ENCODE measurements around the gene TRIM63. TPM values are rescaled to one million over a fixed set of nuclear protein-coding genes. Genes with fewer than 3 reads are reported as not detected.
A peak's percentile ranks its signal among the peaks of the same experiment; 100 is the strongest.

TRIM63 gene
- total and polyA plus RNA-seq, 11 donors: 136 to 598 (median 204) TPM

DNA sequence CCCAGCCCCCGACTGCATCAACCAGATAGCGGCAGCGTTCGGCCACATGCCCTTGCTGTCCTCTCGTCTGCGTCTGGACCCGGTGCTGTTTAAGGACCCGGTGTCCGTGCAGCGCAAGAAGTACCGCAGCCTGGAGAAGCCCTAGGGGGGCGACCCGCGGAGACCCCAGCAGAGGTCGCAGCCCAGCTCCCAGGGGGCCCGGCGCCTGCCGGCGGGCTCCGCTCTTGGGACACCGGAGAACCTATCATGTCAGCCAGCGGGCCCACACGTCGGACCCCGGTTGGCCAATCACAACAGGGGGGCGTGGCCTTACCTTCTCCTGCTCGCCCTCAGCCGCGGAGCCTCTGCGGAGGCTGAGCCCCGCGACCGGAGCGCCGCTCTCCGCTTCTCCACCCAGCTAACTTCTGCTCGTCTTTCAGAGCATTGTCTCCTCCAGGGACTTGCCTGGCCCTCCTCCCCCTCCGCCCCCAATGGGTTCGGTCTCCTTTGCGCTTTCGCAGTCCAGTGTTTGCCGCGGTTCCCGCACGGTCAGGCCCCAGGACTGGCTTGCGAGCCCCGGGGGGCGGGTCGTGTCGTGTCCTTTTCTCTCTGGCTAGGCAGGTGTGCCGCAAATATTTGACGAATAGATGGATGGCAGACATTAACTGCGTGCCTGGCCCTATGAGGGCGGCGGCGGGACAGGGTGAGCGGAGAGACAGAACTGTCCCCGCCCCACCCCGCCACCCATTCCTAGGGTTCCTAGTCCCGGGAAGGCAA, 32.0 kb downstream of the TRIM63 start:
- Histone ChIP-seq H3K36me3 (no peaks in the 10 kb centered on the region), H3K4me3 (peak overlapping the region; percentile 66 to 97 (median 75)), H3K27me3 (peaks cover 0 to 7% (median 0%) of the 10 kb centered on the region in 9 donors), H3K27ac (peak overlapping the region; percentile 60 to 97 (median 92)), H3K4me1 (peaks cover 0 to 36% (median 10%) of the 10 kb centered on the region in 12 donors), H3K9me3 (no peaks in the 10 kb centered on the region)
- peak; percentile 76 to 91 (median 87) for ATAC-seq
- DNase-seq: peak; percentile 95 to 98 (median 96)
- intact Hi-C loops (cut with DNase I): loop anchor here in 9 of 10 donors (1.0 to 10.0 kb wide), 12 partner anchors 47 to 279 kb away; partner anchors contain the start of genes CEP85 (in 4 of the 9), CD52 (in 1 of the 9), FAM110D (in 1 of the 9) and SH3BGRL3 (in 1 of the 9)
- peak; percentile 90 to 98 for TF ChIP-seq POLR2A (IDR thresholded peaks at IDR 0.05)
- TF ChIP-seq, protein P1, sequence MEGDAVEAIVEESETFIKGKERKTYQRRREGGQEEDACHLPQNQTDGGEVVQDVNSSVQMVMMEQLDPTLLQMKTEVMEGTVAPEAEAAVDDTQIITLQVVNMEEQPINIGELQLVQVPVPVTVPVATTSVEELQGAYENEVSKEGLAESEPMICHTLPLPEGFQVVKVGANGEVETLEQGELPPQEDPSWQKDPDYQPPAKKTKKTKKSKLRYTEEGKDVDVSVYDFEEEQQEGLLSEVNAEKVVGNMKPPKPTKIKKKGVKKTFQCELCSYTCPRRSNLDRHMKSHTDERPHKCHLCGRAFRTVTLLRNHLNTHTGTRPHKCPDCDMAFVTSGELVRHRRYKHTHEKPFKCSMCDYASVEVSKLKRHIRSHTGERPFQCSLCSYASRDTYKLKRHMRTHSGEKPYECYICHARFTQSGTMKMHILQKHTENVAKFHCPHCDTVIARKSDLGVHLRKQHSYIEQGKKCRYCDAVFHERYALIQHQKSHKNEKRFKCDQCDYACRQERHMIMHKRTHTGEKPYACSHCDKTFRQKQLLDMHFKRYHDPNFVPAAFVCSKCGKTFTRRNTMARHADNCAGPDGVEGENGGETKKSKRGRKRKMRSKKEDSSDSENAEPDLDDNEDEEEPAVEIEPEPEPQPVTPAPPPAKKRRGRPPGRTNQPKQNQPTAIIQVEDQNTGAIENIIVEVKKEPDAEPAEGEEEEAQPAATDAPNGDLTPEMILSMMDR (IDR thresholded peaks at IDR 0.05): peak in 2 of 12 donors; percentile 6 to 26
- WGBS, 4 donors: 0 to 1% (median 1%) methylated on average over 35 to 60 of the region's 60 CpGs

GRCh38 chr1:26034504-26035202, 32.8 kb downstream of the TRIM63 start:
- no peaks in the 10 kb centered on the region for H3K36me3 ChIP-seq
- peak overlapping the region in 11 of 12 donors; percentile 89 to 97 (median 94) for H3K27ac ChIP-seq
- peak overlapping the region; percentile 66 to 97 (median 75) for H3K4me3 ChIP-seq
- peaks cover 0 to 36% (median 10%) of the 10 kb centered on the region in 12 donors for H3K4me1 ChIP-seq
- peaks cover 0 to 7% (median 0%) of the 10 kb centered on the region in 9 donors for H3K27me3 ChIP-seq
- DNase-seq (no peak), ATAC-seq (no peak)
- intact Hi-C loops (cut with DNase I): loop anchor here in 9 of 10 donors (1.0 to 10.0 kb wide), 12 partner anchors 48 to 280 kb away; partner anchors contain the start of genes CEP85 (in 4 of the 9), CD52 (in 1 of the 9), FAM110D (in 1 of the 9) and SH3BGRL3 (in 1 of the 9)
- 2 to 18% (median 12%) methylated on average over 9 to 15 of the region's 15 CpGs for WGBS, 4 donors
- TF ChIP-seq, protein P1 (IDR thresholded peaks at IDR 0.05): no peak
- TF ChIP-seq POLR2A (IDR thresholded peaks at IDR 0.05): no peak
- H3K9me3 ChIP-seq: no peaks in the 10 kb centered on the region

- 82 to 87% (median 84%) methylated on average over 11 to 12 of the region's 12 CpGs for WGBS, 4 donors
- Histone ChIP-seq H3K27ac (no peak overlapping the region), H3K4me1 (peaks cover 0 to 24% (median 10%) of the 10 kb centered on the region in 12 donors), H3K36me3 (no peaks in the 10 kb centered on the region), H3K27me3 (peaks cover 0 to 7% (median 0%) of the 10 kb centered on the region in 9 donors), H3K9me3 (no peaks in the 10 kb centered on the region), H3K4me3 (no peak overlapping the region)
- no peak for ATAC-seq
- DNase-seq: no peak
- TF ChIP-seq POLR2A (IDR thresholded peaks at IDR 0.05): no peak
- TF ChIP-seq, protein P1 (IDR thresholded peaks at IDR 0.05): no peak
- intact Hi-C loops (cut with DNase I): loop anchor here in 3 of 10 donors (10.0 kb wide), 2 partner anchors 202 to 282 kb away; partner anchors contain the start of genes CEP85 (in 2 of the 3) and CD52 (in 1 of the 3)
These were observed 34.6 kb downstream of the TRIM63 start for GRCh38 chr1:26032656-26033357.

All from heart left ventricle (tissue), 16 donors.